Ureter (tissue), 1 donor: Measurements from ENCODE around the gene EFCAB6. TPM values are rescaled to one million over a fixed set of nuclear protein-coding genes. Genes with fewer than 3 reads are reported as not detected.

Source experiments
- DNase-seq: peaks from one replicate; pipeline ENCODE4 v3.0.0-alpha.2; 2020; ENCODE audit warnings: low spot score
- total RNA-seq: library from RNA; stranded (reverse); gene quantifications from one replicate; pipeline ENCODE4 v1.2.4, GENCODE V29; 2023
- donor health status: DM: yes; HTN: yes; CAD: no.

The EFCAB6 gene
- total RNA-seq, 1 donor from 2014 or later = 8.8 TPM

GRCh38 chr22:43530349-43531201, 281.5 kb downstream of the EFCAB6 start:
- no peak for DNase-seq

GRCh38 chr22:43529934-43530333, 282.2 kb downstream of the EFCAB6 start:
- DNase-seq = no peak

- DNase-seq = no peak
Observed at GRCh38 chr22:43529461-43529860, 282.6 kb downstream of the EFCAB6 start.

GRCh38 chr22:43528601-43529360, 283.3 kb downstream of the EFCAB6 start:
- no peak for DNase-seq

- no peak for DNase-seq
Observed at GRCh38 chr22:43526946-43527345, 285.2 kb downstream of the EFCAB6 start.

- DNase-seq = no peak
Observed at GRCh38 chr22:43526117-43526655, 285.9 kb downstream of the EFCAB6 start.

- DNase-seq = no peak
Observed at GRCh38 chr22:43521716-43522115, 290.4 kb downstream of the EFCAB6 start.

DNA sequence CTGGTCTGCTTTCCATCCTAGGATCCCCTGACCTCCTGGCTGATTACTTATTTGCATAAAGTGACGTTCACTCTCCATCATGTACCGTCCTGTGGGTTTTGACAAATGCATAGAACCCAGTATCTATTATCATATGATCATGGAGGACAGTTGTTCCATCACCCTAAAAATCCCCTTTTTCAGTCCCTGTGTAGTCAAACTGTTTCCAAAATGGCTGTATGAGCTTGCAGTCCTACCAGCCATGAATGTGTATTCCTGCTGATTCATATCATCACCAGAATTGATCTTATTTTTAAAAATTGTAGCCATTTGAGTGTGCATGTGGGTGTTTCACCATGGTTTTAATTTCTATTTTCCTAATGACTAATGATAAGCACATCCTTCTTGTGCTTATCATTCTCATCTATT, 291.5 kb downstream of the EFCAB6 start:
- DNase-seq = no peak

- no peak for DNase-seq
Observed at GRCh38 chr22:43516996-43517635, 295.0 kb downstream of the EFCAB6 start.

GRCh38 chr22:43516386-43516785, 295.7 kb downstream of the EFCAB6 start:
- no peak for DNase-seq

DNA sequence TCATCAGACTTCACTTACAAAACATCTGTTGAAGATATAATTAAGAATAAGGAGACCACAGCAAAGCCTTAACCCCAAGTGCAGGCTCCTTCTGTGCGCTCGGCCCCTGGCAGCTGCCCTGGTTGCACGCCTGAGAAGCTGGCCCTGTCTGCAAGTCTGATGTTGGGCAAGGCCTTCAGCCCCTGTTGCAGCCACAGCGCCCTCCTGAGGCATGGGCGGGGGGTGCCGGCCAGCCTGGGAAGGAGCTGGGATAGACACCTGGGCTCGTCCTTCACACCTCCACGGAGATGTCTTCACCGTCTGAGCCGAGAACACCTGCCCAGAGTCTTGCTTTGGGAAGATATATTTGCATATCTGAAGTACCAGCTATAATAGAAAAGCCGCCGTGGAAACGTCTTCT, 296.2 kb downstream of the EFCAB6 start:
- no peak for DNase-seq

DNA sequence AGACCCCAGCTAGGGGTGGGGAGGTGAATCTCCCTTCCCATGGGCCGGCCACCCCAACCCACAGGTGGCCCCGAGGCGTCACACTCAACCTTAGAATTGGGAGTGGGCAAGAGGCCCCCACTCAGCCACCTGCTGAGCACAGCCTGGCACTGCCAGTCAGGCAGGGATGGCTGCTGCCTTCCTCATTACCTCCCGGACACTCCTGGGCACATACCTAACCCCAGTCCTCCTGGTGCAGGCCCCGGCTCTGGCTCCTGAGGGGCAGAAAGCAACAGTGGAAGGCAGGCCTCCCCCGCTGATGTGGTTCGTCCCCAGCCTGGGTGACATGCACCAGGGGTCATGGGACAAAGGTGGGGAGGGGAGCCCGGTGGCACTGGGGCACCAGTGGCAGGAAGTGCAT, 296.7 kb downstream of the EFCAB6 start:
- DNase-seq = no peak

DNA sequence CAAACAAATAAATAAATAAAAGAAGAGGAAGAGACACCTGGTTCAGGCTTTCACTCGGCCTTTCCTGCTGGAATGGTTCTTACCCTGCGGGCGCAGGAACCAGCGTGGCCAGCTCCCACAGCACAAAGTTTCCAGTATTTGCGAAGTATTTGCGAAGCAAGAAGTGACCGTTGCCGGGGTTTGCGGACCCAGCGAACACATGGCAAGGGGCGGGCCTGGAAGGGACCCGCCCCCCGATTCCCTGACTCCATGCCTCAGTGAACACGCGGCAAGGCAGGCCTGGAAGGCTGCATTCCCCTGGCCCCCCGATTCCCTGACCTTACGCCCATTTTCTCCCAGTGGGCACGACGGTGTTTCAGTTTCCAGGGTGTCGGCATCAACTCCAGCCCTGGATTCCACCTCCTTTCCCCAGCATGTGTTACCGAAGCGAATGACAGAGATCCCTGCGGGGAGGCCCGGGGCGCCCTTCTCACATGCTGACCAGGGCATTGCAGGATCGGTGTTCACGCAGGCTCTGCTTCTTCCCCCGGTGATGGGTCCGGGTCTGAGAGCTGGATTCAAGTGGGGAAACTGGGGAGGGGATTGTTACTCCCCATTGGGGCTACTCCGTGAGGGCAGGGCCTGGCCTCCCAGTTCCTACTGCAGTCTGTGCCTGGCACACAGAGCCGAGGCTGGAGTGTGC, 297.5 kb downstream of the EFCAB6 start:
- no peak for DNase-seq

GRCh38 chr22:43512279-43512678, 299.8 kb downstream of the EFCAB6 start:
- no peak for DNase-seq

DNA sequence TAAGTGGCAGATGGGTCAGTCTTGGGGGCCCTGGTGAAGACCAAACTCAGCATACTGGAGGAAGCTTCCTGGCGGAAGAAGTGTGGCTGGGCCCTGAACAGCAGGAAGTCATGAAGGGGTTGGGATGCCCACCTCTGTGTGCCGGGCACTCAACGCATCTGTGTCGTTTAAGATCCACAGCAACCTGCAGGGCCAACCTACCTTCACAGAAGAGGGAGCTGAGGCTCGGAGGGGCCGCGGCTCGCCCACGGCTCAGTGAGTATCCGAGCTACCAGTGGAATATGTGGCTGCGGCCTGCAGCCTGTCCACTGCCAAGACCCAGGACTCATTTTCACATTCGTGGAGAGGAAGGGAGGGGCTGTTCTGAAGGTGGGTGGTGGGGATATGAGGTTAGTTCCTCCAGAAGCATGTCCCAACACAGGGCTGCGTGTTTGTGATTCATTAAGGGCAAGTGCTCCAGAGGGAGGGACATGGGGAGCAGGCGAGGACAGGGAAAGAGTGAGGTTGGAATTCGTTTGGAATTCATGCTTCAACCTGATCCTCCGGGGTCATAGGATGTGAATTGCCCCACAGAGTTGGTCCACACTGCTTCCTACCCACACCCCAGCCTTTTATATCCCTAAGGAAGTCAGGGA, 300.7 kb downstream of the EFCAB6 start:
- no peak for DNase-seq

GRCh38 chr22:43510281-43511070, 301.6 kb downstream of the EFCAB6 start:
- DNase-seq = no peak

GRCh38 chr22:43509337-43509736, 302.8 kb downstream of the EFCAB6 start:
- no peak for DNase-seq

GRCh38 chr22:43508489-43508888, 303.6 kb downstream of the EFCAB6 start:
- no peak for DNase-seq

- no peak for DNase-seq
Observed at GRCh38 chr22:43507235-43507634, 304.9 kb downstream of the EFCAB6 start.

- DNase-seq = no peak
Observed at GRCh38 chr22:43506487-43506886, 305.6 kb downstream of the EFCAB6 start.
